GM18507 (cell line): ENCODE results near the gene FNIP2.
"Not testable (repeated sequence)": the region's sequence is repeated elsewhere in the genome, so short reads cannot be mapped to it uniquely, and the experiment has no call there.

Experiments used
- DNase-seq: peaks from one replicate; pipeline ENCODE4 v3.0.0; 2011; ENCODE audit warnings: low read depth; ENCODE audit not compliant: insufficient read length; ENCODE audit errors: extremely low spot score
- FAIRE-seq: peaks from 2 replicates; lab custom pipeline; 2011; peaks lifted over from hg19 to GRCh38; lab: Jason Lieb, UNC

FNIP2 gene

GRCh38 chr4:158890294-158890693 lies 121.5 kb downstream of the FNIP2 start:
- FAIRE-seq = no peak

DNA sequence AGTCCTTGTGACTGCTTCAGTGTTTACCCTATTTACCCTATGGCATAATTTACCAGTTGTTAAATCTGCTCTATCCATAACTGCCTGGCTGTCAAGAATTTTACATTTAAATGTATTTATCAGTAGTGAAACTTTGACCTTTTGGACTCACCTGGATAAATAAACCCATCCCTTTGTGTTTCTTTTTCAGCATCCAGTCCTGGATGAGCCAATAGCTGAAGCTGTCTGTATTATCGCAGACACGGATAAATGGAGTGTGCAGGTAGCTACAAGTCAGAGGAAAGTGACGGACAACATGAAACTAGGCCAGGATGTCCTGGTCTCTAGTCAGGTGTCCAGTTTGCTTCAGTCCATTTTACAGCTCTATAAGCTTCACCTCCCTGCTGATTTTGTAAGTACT lies 122.4 kb downstream of the FNIP2 start:
- FAIRE-seq (no peak), DNase-seq (no peak)

More at GRCh38 chr4:158890294-158890693, 121.5 kb downstream of the FNIP2 start:
- DNase-seq = no peak

GRCh38 chr4:158894826-158895225 lies 126.0 kb downstream of the FNIP2 start:
- DNase-seq (no peak), FAIRE-seq (no peak)

DNA sequence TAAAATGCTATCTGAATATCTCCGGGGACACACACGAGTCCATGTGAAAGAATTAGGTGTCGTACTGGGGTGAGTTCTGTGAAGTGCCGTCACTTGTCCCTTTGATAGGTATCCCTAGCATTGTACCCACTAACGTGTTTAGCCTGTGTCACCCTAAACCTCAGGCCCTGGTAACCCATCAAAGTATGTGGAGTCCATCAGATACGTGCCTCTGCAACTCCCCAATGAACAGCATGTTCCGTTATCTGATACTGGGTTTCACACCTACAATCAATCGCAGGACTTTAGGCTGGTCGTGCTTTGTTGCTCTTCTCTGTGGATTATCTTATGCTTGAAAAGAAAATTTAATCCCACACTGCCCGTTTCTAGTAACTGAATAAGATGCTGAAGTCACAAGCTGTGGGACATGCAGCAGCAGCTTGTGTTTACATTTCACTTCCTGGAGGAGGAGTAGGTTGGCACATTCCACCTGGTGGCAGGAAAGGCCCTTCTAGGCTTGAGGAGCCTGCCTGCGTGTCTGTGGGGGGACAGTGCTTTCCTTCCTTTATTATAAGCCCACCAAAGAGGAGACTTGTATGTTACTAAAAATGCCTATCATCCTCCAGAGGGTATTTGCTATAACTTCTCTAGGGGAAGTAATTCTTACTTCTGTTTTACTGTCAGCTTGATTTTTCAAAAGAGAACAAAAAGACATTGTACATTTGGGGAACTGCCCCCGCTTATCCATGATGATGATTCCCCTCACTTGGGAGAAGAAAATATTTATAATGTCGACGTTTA lies 127.2 kb downstream of the FNIP2 start:
- no peak for FAIRE-seq

GRCh38 chr4:158896577-158897238 lies 127.9 kb downstream of the FNIP2 start:
- FAIRE-seq = not testable (repeated sequence)

More for the DNA sequence above, 127.2 kb downstream of the FNIP2 start:
- DNase-seq = no peak

GRCh38 chr4:158900408-158900807 lies 131.6 kb downstream of the FNIP2 start:
- not testable (repeated sequence) for FAIRE-seq, DNase-seq

More at GRCh38 chr4:158896577-158897238, 127.9 kb downstream of the FNIP2 start:
- not testable (repeated sequence) for DNase-seq

DNA sequence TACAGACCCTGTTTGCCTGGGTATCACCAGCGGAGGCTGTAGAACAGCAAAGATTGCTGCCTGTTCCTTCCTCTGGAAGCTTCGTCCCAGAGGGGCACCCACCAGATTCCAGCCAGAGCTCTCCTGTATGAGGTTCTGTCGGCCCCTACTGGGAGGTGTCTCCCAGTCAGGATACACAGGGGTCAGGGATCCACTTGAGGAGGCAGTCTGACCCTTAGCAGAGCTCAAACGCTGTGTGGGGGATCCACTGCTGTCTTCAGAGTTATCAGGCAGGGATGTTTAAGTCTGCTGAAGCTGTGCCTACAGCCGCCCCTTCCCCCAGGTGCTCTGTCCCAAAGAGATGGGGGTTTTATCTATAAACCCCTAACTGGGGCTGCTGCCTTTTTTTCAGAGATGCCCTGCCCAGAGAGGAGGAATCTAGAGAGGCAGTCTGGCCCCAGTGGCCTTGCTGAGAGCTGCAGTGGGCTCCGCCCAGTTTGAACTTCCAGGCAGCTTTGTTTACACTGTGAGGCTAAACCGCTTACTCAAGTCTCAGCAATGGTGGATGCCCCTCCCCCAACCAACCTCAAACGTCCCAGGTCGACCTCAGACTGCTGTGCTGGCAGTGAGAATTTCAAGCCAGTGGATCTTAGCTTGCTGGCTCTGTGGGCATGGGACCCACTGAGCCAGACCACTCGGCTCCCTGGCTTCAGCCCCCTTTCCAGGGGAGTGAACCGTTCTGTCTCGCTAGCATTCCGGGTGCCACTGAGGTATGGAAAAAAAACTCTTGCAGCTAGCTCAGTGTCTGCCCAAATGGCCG lies 133.7 kb downstream of the FNIP2 start:
- not testable (repeated sequence) for DNase-seq, FAIRE-seq

DNA sequence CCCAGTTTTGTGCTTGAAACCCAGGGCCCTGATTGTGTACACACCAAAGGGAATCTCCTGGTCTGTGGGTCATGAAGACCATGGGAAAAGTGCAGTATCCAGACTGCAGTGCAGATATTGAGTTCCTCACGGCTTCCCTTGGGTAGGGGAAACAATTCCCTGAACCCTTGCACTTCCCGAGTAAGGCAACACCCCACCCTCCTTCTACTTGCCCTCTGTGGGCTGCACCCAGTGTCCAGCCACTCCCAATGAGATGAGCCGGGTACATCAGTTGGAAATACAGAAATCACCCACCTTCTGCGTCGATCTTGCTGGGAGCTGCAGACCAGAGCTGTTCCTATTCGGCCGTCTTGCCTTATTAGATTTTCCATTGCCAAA lies 134.2 kb downstream of the FNIP2 start:
- no peak for FAIRE-seq

DNA sequence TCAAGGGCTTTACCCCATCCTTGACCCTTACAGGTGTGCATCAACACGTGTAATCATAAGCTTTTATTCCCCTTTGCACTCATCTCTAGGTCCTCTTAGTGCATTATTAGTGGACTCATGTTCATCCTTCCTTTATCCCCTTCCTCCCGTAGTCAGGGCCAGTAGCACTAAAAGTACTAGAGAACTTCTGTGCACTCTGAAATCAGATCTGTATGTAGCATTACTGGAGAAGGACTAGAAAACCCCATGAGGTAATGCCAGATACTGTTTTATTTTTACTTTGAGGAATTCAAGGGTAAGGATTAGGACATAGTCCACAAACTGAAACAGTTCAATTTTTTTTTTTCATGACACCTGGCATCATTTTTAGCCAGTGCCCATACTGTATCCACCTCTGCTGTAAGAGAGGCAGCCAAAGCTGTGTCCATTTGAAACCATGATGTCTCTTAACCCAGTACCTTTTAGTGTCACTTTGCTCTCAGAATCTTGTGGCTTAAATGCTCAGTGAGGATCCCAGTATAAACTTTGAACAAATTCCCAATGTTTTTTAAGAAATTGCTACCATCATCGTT lies 134.7 kb downstream of the FNIP2 start:
- no peak for DNase-seq
- no peak for FAIRE-seq

More for the DNA sequence above, 134.2 kb downstream of the FNIP2 start:
- no peak for DNase-seq

- DNase-seq = no peak
- peak; percentile 29 for FAIRE-seq
Observed at GRCh38 chr4:158904815-158905214, 136.0 kb downstream of the FNIP2 start.

GRCh38 chr4:158906073-158906472 lies 137.2 kb downstream of the FNIP2 start:
- DNase-seq (no peak), FAIRE-seq (peak; percentile 77)

GRCh38 chr4:158912390-158912789 lies 143.6 kb downstream of the FNIP2 start:
- DNase-seq (no peak), FAIRE-seq (no peak)

GRCh38 chr4:158912806-158913205 lies 144.0 kb downstream of the FNIP2 start:
- no peak for FAIRE-seq

DNA sequence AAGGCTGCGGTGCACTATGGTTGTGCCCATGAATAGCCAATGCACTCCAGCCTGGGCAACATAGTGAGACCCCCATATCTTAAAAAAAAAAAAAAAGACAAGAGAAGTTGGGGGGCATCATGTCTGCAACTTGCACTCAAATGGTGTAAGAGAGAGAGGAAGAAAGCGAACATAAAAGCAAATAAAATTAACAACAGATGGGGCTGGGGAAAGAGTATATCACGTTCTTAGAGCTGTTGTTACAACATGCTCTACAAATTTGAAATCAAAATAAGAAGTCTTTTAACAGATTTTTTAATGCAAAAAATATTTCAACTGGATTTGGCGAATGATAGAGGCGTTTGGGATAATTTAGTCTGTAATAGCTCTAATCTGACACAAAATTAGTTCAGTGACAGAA lies 144.9 kb downstream of the FNIP2 start:
- no peak for FAIRE-seq

More at GRCh38 chr4:158912806-158913205, 144.0 kb downstream of the FNIP2 start:
- no peak for DNase-seq

GRCh38 chr4:158914218-158914617 lies 145.4 kb downstream of the FNIP2 start:
- DNase-seq (no peak), FAIRE-seq (no peak)

More for the DNA sequence above, 144.9 kb downstream of the FNIP2 start:
- no peak for DNase-seq

- FAIRE-seq (no peak), DNase-seq (no peak)
Observed at GRCh38 chr4:158915683-158916241, 146.9 kb downstream of the FNIP2 start.

- DNase-seq, FAIRE-seq: not testable (repeated sequence)
Observed at GRCh38 chr4:158920452-158920996, 151.7 kb downstream of the FNIP2 start.

DNA sequence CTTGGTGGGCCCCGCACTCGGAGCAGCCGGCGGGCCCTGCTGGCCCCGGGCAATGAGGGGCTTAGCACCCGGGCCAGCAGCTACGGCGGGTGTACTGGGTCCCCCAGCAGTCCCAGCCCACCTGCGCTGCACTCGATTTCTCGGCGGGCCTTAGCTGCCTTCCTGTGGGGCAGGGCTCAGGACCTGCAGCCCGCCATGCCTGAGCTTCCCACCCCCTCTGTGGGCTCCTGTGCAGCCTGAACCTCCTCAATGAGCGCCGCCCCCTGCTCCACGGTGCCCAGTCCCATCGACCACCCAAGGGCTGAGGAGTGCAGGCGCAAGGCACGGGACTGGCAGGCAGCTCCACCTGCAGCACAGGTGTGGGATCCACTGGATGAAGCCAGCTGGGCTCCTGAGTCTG lies 158.9 kb downstream of the FNIP2 start:
- not testable (repeated sequence) for FAIRE-seq, DNase-seq
